Chondrocyte (in vitro differentiated cells): ENCODE results near the gene ZBTB7A. TPM values are rescaled to one million over a fixed set of nuclear protein-coding genes. Genes with fewer than 3 reads are reported as not detected.

Source experiments
- DNase-seq: peaks from one replicate; pipeline ENCODE4 v3.0.0; 2021; ENCODE audit warnings: mixed read lengths, low spot score
- H3K27ac Mint-ChIP-seq: one replicate; pipeline ENCODE4 v1.8.0; 2021; ENCODE audit warnings: mild to moderate bottlenecking, moderate library complexity, mixed read lengths; ENCODE audit not compliant: unreplicated experiment
- H3K27me3 Mint-ChIP-seq: 2 replicates; pipeline ENCODE4 v1.8.0; 2021; ENCODE audit warnings: low read depth, mixed read lengths
- H3K36me3 Mint-ChIP-seq: 2 replicates; pipeline ENCODE4 v1.8.0; 2021; ENCODE audit warnings: low read depth, mixed read lengths
- H3K4me1 Mint-ChIP-seq: 2 replicates; pipeline ENCODE4 v1.8.0; 2021; ENCODE audit warnings: low read depth, mild to moderate bottlenecking, mixed read lengths
- H3K4me3 Mint-ChIP-seq: one replicate; pipeline ENCODE4 v1.8.0; 2021; ENCODE audit warnings: mild to moderate bottlenecking, moderate library complexity, mixed read lengths; ENCODE audit not compliant: unreplicated experiment
- H3K9me3 Mint-ChIP-seq: 2 replicates; pipeline ENCODE4 v1.8.0; 2021; ENCODE audit warnings: low read depth, mixed read lengths
- CTCF ChIP-seq: fragments of 200-600 bp; sonication (generic); IDR thresholded peaks from 2 replicates; pipeline ENCODE4 v1.5.0; 2021; ENCODE audit warnings: antibody characterized with exemption, mild to moderate bottlenecking, moderate library complexity
- total RNA-seq: library from RNA; stranded (reverse); gene quantifications from 3 replicates; pipeline ENCODE4 v1.2.1, GENCODE V29; 2021

Gene ZBTB7A
- total RNA-seq, 1 donor from 2014 or later = 29.5 TPM

GRCh38 chr19:4027146-4027545 lies 39.6 kb downstream of the ZBTB7A start:
- no peak for TF ChIP-seq CTCF
- no peaks in the 10 kb centered on the region for H3K4me1 Mint-ChIP-seq
- no peak overlapping the region for H3K4me3 Mint-ChIP-seq
- no peak overlapping the region for H3K27ac Mint-ChIP-seq
- no peaks in the 10 kb centered on the region for H3K27me3 Mint-ChIP-seq
- DNase-seq = peak; percentile 69
- H3K9me3 Mint-ChIP-seq = no peaks in the 10 kb centered on the region
- H3K36me3 Mint-ChIP-seq = peaks cover 6% of the 10 kb centered on the region

GRCh38 chr19:4025317-4025716 lies 41.4 kb downstream of the ZBTB7A start:
- Mint-ChIP-seq H3K4me3 (no peak overlapping the region), H3K9me3 (no peaks in the 10 kb centered on the region), H3K27me3 (no peaks in the 10 kb centered on the region), H3K36me3 (peaks cover 12% of the 10 kb centered on the region), H3K27ac (no peak overlapping the region), H3K4me1 (no peaks in the 10 kb centered on the region)
- TF ChIP-seq CTCF = no peak
- DNase-seq = no peak

GRCh38 chr19:4023600-4024398 lies 42.9 kb downstream of the ZBTB7A start:
- Mint-ChIP-seq H3K27me3 (no peaks in the 10 kb centered on the region), H3K27ac (no peak overlapping the region), H3K4me1 (no peaks in the 10 kb centered on the region)

GRCh38 chr19:4019578-4019977 lies 47.1 kb downstream of the ZBTB7A start:
- H3K4me1 Mint-ChIP-seq = no peaks in the 10 kb centered on the region
- H3K9me3 Mint-ChIP-seq = no peaks in the 10 kb centered on the region
- peaks cover 7% of the 10 kb centered on the region for H3K36me3 Mint-ChIP-seq
- no peak for DNase-seq
- no peak overlapping the region for H3K27ac Mint-ChIP-seq
- no peaks in the 10 kb centered on the region for H3K27me3 Mint-ChIP-seq
- no peak overlapping the region for H3K4me3 Mint-ChIP-seq
- TF ChIP-seq CTCF = no peak

More at GRCh38 chr19:4023600-4024398, 42.9 kb downstream of the ZBTB7A start:
- no peaks in the 10 kb centered on the region for H3K9me3 Mint-ChIP-seq
- DNase-seq = no peak
- H3K4me3 Mint-ChIP-seq = no peak overlapping the region
- peaks cover 10% of the 10 kb centered on the region for H3K36me3 Mint-ChIP-seq
- TF ChIP-seq CTCF = no peak

GRCh38 chr19:4018775-4019504 lies 47.8 kb downstream of the ZBTB7A start:
- peak; percentile 83 for DNase-seq
- no peaks in the 10 kb centered on the region for H3K9me3 Mint-ChIP-seq
- TF ChIP-seq CTCF = no peak
- H3K27ac Mint-ChIP-seq = no peak overlapping the region
- no peak overlapping the region for H3K4me3 Mint-ChIP-seq
- H3K36me3 Mint-ChIP-seq = peaks cover 8% of the 10 kb centered on the region
- no peaks in the 10 kb centered on the region for H3K27me3 Mint-ChIP-seq
- no peaks in the 10 kb centered on the region for H3K4me1 Mint-ChIP-seq
